Measurements from ENCODE around the gene MCM10.
"Not testable (repeated sequence)": the region's sequence is repeated elsewhere in the genome, so short reads cannot be mapped to it uniquely, and the experiment has no call there.

Gene MCM10

GRCh38 chr10:13221572-13221971 lies 60.2 kb downstream of the MCM10 start:
- no peak for DNase-seq
- no peak for ATAC-seq

- no peak for ATAC-seq
Measured at GRCh38 chr10:13222151-13222550, 60.8 kb downstream of the MCM10 start.

GRCh38 chr10:13222566-13222965 lies 61.2 kb downstream of the MCM10 start:
- DNase-seq, result no peak
- ATAC-seq, result no peak

More at GRCh38 chr10:13222151-13222550, 60.8 kb downstream of the MCM10 start:
- no peak for DNase-seq

GRCh38 chr10:13223241-13223640 lies 61.9 kb downstream of the MCM10 start:
- no peak for ATAC-seq

GRCh38 chr10:13224210-13224995 lies 63.0 kb downstream of the MCM10 start:
- DNase-seq, result no peak
- ATAC-seq, result no peak

More at GRCh38 chr10:13223241-13223640, 61.9 kb downstream of the MCM10 start:
- no peak for DNase-seq

- DNase-seq (no peak), ATAC-seq (no peak)
Measured at GRCh38 chr10:13225601-13226000, 64.2 kb downstream of the MCM10 start.

GRCh38 chr10:13227031-13227430 lies 65.7 kb downstream of the MCM10 start:
- no peak for DNase-seq
- ATAC-seq, result no peak

- DNase-seq, result no peak
- ATAC-seq, result no peak
Measured at GRCh38 chr10:13231190-13231589, 69.8 kb downstream of the MCM10 start.

GRCh38 chr10:13231808-13232207 lies 70.5 kb downstream of the MCM10 start:
- no peak for DNase-seq
- no peak for ATAC-seq

GRCh38 chr10:13233358-13233757 lies 72.0 kb downstream of the MCM10 start:
- no peak for ATAC-seq
- DNase-seq, result no peak

GRCh38 chr10:13234172-13234571 lies 72.8 kb downstream of the MCM10 start, which contains the start of gene UCMA:
Gene UCMA (minus strand): TSS chr10:13234374. CDS start chr10:13234258, 116 bp downstream.
- DNase-seq (no peak), ATAC-seq (no peak)

- not testable (repeated sequence) for DNase-seq, ATAC-seq
Measured at GRCh38 chr10:13234736-13235135, 73.4 kb downstream of the MCM10 start.

GRCh38 chr10:13236638-13237037 lies 75.3 kb downstream of the MCM10 start:
- DNase-seq, result no peak
- ATAC-seq, result no peak

GRCh38 chr10:13238271-13239077 lies 77.1 kb downstream of the MCM10 start:
- DNase-seq, result no peak
- ATAC-seq, result no peak

GRCh38 chr10:13239923-13240322 lies 78.6 kb downstream of the MCM10 start:
- DNase-seq (no peak), ATAC-seq (no peak)

GRCh38 chr10:13241613-13242012 lies 80.3 kb downstream of the MCM10 start:
- DNase-seq (no peak), ATAC-seq (no peak)

- DNase-seq, ATAC-seq: not testable (repeated sequence)
Measured at GRCh38 chr10:13242260-13242659, 80.9 kb downstream of the MCM10 start.

GRCh38 chr10:13247246-13247645 lies 85.9 kb downstream of the MCM10 start:
- DNase-seq (no peak), ATAC-seq (no peak)

GRCh38 chr10:13247784-13248183 lies 86.4 kb downstream of the MCM10 start:
- DNase-seq, result no peak
- no peak for ATAC-seq

GRCh38 chr10:13253726-13254125 lies 92.4 kb downstream of the MCM10 start:
- ATAC-seq (no peak), DNase-seq (no peak)

GRCh38 chr10:13256627-13257026 lies 95.3 kb downstream of the MCM10 start:
- ATAC-seq, result no peak
- DNase-seq, result no peak

GRCh38 chr10:13257621-13258140 lies 96.3 kb downstream of the MCM10 start:
- ATAC-seq (no peak), DNase-seq (no peak)
